ENCODE measurements around the gene IGF2BP1.

The IGF2BP1 gene

DNA sequence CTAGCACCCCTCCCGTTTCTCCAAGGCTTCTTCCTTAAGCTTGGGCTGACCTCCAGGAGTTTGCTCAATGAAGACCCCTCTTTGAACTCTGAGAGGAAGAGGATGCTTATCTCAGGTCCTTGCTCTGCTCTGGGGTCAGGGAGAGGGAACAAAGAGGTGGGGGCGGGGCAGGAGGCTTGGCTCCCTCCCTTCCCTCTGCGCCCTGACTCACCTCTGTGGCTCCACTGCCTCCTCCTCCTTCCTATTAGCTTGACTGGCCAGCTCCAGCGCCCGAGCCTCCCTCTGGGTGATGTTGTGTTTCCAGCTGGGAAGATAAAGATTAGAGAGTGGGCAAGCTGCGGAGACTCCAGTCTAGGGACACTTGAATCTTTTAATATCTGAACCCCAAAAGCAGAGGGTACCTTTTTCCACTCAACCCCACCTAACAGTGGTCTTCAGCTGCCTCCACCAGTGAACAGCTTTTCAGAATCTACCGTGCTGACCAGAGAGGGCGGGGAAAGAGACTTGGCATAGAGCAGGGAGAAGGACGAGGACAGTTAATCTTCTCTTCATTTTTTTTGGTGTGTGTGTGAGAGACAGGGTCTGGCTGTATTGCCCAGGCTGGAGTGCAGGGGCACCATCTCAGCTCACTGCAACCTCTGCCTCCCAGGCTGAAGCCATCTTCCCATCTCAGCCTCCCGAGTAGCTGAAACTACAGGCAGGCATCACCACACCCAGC lies 35.5 kb upstream of the IGF2BP1 start:
- DNase-seq (ENCODE audit: low read depth): peak; percentile 35
- no peak overlapping the region for H3K4me3 ChIP-seq (ENCODE audit: low read depth, low read length)
- TF ChIP-seq POLR2A (IDR thresholded peaks at IDR 0.05; ENCODE audit: extremely low read depth, insufficient read length) (no peak), MYC (IDR thresholded peaks at IDR 0.05; ENCODE audit: low read depth, low read length) (no peak)
- TF ChIP-seq, protein P1, sequence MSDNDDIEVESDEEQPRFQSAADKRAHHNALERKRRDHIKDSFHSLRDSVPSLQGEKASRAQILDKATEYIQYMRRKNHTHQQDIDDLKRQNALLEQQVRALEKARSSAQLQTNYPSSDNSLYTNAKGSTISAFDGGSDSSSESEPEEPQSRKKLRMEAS (IDR thresholded peaks at IDR 0.05; ENCODE audit: low read depth, low read length): no peak
- TF ChIP-seq, protein P2, sequence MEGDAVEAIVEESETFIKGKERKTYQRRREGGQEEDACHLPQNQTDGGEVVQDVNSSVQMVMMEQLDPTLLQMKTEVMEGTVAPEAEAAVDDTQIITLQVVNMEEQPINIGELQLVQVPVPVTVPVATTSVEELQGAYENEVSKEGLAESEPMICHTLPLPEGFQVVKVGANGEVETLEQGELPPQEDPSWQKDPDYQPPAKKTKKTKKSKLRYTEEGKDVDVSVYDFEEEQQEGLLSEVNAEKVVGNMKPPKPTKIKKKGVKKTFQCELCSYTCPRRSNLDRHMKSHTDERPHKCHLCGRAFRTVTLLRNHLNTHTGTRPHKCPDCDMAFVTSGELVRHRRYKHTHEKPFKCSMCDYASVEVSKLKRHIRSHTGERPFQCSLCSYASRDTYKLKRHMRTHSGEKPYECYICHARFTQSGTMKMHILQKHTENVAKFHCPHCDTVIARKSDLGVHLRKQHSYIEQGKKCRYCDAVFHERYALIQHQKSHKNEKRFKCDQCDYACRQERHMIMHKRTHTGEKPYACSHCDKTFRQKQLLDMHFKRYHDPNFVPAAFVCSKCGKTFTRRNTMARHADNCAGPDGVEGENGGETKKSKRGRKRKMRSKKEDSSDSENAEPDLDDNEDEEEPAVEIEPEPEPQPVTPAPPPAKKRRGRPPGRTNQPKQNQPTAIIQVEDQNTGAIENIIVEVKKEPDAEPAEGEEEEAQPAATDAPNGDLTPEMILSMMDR (IDR thresholded peaks at IDR 0.05; ENCODE audit: low read depth, low read length): no peak

DNA sequence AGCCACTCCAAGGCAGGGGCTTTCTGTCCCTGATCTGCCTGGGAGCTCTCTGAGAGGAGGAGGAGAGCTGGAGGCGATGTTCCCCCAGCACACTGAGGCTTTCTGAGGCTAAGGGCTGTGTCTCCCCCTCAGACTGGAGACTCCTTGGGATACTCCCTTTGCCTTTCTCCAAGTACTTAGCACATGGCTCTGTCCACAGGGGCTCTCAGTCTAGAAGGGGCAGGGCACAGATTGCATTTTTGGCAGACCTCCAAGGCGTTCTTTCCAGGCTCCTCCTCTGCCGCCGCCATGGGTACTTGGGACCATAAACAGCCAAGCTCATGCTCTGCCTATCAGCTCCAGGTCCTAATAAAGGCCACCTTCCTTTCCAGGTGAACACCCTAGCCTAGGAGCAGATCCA lies 27.0 kb upstream of the IGF2BP1 start:
- H3K4me3 ChIP-seq (ENCODE audit: low read depth, low read length): no peak overlapping the region
- TF ChIP-seq POLR2A (IDR thresholded peaks at IDR 0.05; ENCODE audit: extremely low read depth, insufficient read length) (no peak), MYC (IDR thresholded peaks at IDR 0.05; ENCODE audit: low read depth, low read length) (no peak)
- TF ChIP-seq, protein P2 (IDR thresholded peaks at IDR 0.05; ENCODE audit: low read depth, low read length): no peak
- TF ChIP-seq, protein P1 (IDR thresholded peaks at IDR 0.05; ENCODE audit: low read depth, low read length): no peak
- DNase-seq (ENCODE audit: low read depth): no peak

DNA sequence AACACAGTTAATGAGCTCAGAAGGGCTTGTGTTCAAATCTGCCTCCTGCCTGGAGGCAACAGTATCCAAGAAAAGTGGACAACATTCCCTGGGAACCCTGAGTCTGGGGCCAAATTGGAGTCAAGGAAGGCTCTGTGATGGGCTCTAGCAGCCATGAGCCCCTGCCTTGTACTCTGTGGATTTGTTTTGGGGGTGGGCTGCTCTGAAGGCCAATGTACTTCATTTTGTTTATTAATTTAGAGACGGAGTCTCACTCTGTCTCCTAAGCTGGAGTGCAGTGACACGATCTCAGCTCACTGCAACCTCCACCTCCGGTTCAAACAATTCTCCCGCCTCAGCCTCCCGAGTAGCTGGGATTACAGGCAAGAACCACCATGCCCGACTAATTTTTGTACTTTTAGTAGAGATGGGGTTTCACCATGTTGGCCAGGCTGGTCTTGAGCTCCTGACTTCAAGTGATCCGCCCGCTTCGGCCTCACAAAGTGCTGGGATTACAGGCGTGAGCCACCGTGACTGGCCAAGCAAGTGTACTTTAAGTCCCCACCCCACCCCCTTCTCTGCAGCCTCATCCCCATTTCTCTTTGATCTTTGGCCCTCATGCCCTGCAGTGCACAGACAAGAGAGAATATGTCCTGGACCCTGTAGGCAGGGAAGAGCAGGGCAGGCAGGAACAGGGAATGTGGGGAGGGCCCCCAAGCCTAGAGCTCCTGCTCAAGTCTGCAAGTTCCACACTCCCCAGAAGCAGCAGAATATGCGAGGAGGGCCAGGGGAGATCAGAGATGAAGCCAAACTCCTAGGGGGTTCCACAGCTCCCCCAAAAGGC lies 26.1 kb upstream of the IGF2BP1 start:
- no peak for DNase-seq (ENCODE audit: low read depth)
- TF ChIP-seq POLR2A (IDR thresholded peaks at IDR 0.05; ENCODE audit: extremely low read depth, insufficient read length): no peak
- no peak for TF ChIP-seq MYC (IDR thresholded peaks at IDR 0.05; ENCODE audit: low read depth, low read length)

DNA sequence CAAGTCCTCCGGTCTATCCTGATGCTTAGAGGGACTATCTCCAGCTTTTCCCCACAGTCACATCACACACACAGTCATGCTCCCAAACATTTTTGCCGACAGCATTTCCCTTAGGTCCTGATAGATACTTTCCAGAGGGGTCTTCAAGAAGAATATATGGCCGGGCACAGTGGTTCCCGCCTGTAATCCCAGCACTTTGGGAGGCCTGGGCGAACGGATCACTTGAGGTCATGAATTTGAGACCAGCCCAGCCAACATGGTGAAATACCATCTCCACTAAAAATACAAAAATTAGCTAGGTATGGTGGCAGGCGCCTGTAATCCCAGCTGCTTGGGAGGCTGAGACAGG lies 24.5 kb upstream of the IGF2BP1 start:
- TF ChIP-seq, protein P2 (IDR thresholded peaks at IDR 0.05; ENCODE audit: low read depth, low read length): no peak
- TF ChIP-seq POLR2A (IDR thresholded peaks at IDR 0.05; ENCODE audit: extremely low read depth, insufficient read length) (no peak), MYC (IDR thresholded peaks at IDR 0.05; ENCODE audit: low read depth, low read length) (no peak)
- TF ChIP-seq, protein P1 (IDR thresholded peaks at IDR 0.05; ENCODE audit: low read depth, low read length): no peak
- no peak for DNase-seq (ENCODE audit: low read depth)
- H3K4me3 ChIP-seq (ENCODE audit: low read depth, low read length): no peak overlapping the region

More for the DNA sequence above, 26.1 kb upstream of the IGF2BP1 start:
- H3K4me3 ChIP-seq (ENCODE audit: low read depth, low read length): no peak overlapping the region

DNA sequence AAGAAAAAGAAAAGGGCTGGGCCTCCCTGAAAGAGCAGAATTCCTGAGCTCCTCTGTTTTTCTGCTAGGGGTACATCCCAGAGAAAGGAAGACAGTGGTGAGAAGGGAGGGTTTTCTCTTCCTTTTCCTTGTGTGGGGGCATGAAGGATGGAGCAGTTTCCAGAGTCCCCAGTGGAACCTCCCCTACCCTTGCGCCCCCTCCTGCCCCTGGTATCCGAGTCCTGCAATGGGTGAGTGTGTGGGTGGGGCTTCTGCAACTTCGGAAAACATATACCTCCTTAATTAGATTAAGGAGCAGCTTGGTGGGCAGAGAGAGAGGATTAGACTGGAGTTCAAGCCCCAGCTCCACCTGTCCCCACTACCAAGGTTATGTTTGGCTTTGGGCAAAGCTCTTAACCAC lies 23.4 kb upstream of the IGF2BP1 start:
- H3K4me3 ChIP-seq (ENCODE audit: low read depth, low read length): no peak overlapping the region
- TF ChIP-seq, protein P1 (IDR thresholded peaks at IDR 0.05; ENCODE audit: low read depth, low read length): no peak
- DNase-seq (ENCODE audit: low read depth): no peak

DNA sequence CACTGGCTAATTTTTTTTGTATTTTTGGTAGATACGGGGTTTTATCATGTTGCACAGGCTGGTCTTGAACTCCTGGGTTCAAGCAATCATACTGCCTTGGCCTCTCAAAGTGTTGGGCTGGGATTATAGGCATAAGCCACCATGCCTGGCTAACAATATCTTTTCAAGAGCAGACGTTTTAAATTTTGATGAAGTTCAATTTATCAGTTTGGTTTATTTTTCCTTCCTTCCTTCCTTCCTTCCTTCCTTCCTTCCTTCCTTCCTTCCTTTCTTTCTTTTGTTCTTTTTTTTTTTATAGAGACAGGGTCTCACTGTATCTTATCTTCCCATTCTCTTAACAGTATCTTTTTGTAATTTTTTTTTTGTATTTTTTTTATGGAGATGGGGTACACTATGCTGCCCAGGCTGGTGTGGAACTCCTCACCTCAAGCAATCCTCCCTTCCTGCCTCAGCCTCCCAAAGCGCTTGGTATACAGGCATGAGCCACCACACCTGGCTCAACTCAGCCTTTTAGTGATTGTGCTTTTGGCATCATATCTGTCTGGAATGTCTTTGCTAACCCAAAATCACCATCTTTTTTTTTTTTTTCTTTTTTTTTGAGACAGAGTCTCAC lies 15.2 kb upstream of the IGF2BP1 start:
- DNase-seq (ENCODE audit: low read depth): no peak
- TF ChIP-seq, protein P1 (IDR thresholded peaks at IDR 0.05; ENCODE audit: low read depth, low read length): no peak
- TF ChIP-seq, protein P2 (IDR thresholded peaks at IDR 0.05; ENCODE audit: low read depth, low read length): no peak
- TF ChIP-seq MYC (IDR thresholded peaks at IDR 0.05; ENCODE audit: low read depth, low read length) (no peak), POLR2A (IDR thresholded peaks at IDR 0.05; ENCODE audit: extremely low read depth, insufficient read length) (no peak)
- no peak overlapping the region for H3K4me3 ChIP-seq (ENCODE audit: low read depth, low read length)

Measured in NB4 (cell line).